HepG2 (cell line): ENCODE data around the gene BLOC1S4. TPM values are rescaled to one million over a fixed set of nuclear protein-coding genes. Genes with fewer than 3 reads are reported as not detected.

Experiments
- ATRX ChIP-seq: sonication (generic); formaldehyde crosslinking; IDR thresholded peaks from 2 replicates; pipeline ENCODE4 v1.4.0; 2020; ENCODE audit warnings: missing genetic modification reagents, borderline replicate concordance
- EP300 ChIP-seq, 3 experiments: sonication (generic) in 1 of 3; formaldehyde crosslinking in 1 of 3; IDR thresholded peaks; 2 replicates each; pipeline versions ENCODE4 v1.5.1 to v1.6.1; 2011 to 2020; ENCODE audit warnings: low read depth in 2 of 3, low read length in 2 of 3, borderline replicate concordance in 1 of 3, improper control_type of control experiment in 1 of 3, mild to moderate bottlenecking in 1 of 3, missing genetic modification reagents in 1 of 3, moderate library complexity in 1 of 3
- HOXA7 ChIP-seq: sonication (generic); formaldehyde crosslinking; IDR thresholded peaks from 2 replicates; pipeline ENCODE4 v1.8.1; 2022; ENCODE audit warnings: mild to moderate bottlenecking, missing genetic modification reagents, moderate library complexity
- MED8 ChIP-seq: sonication (generic); formaldehyde crosslinking; IDR thresholded peaks from 2 replicates; pipeline ENCODE4 v1.8.1; 2023; ENCODE audit warnings: mild to moderate bottlenecking, missing genetic modification reagents; ENCODE audit not compliant: insufficient replicate concordance
- ZNF556 ChIP-seq: sonication (generic); formaldehyde crosslinking; IDR thresholded peaks from 2 replicates; pipeline ENCODE4 v1.4.0; 2020; ENCODE audit warnings: mild to moderate bottlenecking, missing genetic modification reagents, borderline replicate concordance
- ZNF773 ChIP-seq: sonication (generic); formaldehyde crosslinking; IDR thresholded peaks from 2 replicates; pipeline ENCODE4 v1.4.0; 2020; ENCODE audit warnings: missing genetic modification reagents, borderline replicate concordance
- polyA plus RNA-seq, 8 experiments: library from polyadenylated mRNA; depleted of rRNA in 3 of 8; stranded (reverse) in 7 of 8; unstranded in 1 of 8; fragments of >200 nt; fragmentation: Illumina TruSeq in 4 of 8; extraction: Trizol in 4 of 8; gene quantifications; 2 replicates each; pipeline versions ENCODE4 v1.2.1 to v1.2.3, GENCODE V29; 2011 to 2016; ENCODE audit warnings: low read depth in 4 of 8, missing spikeins in 1 of 8, mixed read lengths in 1 of 8; ENCODE audit not compliant: insufficient read depth in 1 of 8
- total RNA-seq, 5 experiments: library from RNA; depleted of rRNA; stranded (reverse); fragments of >200 nt; fragmentation: Illumina TruSeq; extraction: Trizol; gene quantifications; 2 replicates each; pipeline ENCODE4 v1.2.3, GENCODE V29; 2016; ENCODE audit warnings: low read depth in 1 of 5
- TF ChIP-seq, protein P1 (sequence below): sonication (generic); formaldehyde crosslinking; IDR thresholded peaks from 2 replicates; pipeline ENCODE4 v1.5.1; 2020; ENCODE audit warnings: missing genetic modification reagents, mild to moderate bottlenecking, borderline replicate concordance
- TF ChIP-seq, protein P2 (sequence below): sonication (generic); formaldehyde crosslinking; IDR thresholded peaks from 2 replicates; pipeline ENCODE4 v1.8.0; 2022; ENCODE audit warnings: mild to moderate bottlenecking, missing genetic modification reagents, moderate library complexity
- TF ChIP-seq, protein P3 (sequence below): sonication (generic); formaldehyde crosslinking; IDR thresholded peaks from 2 replicates; pipeline ENCODE4 v1.4.0; 2020; ENCODE audit warnings: missing genetic modification reagents
- TF ChIP-seq, protein P4 (sequence below): sonication (generic); formaldehyde crosslinking; IDR thresholded peaks from 2 replicates; pipeline ENCODE4 v1.4.0; 2020; ENCODE audit warnings: missing genetic modification reagents
- TF ChIP-seq, protein P5 (sequence below): sonication (generic); formaldehyde crosslinking; IDR thresholded peaks from 2 replicates; pipeline ENCODE4 v1.4.0; 2020; ENCODE audit warnings: missing genetic modification reagents
- TF ChIP-seq, protein P6 (sequence below): IDR thresholded peaks from 2 replicates; pipeline ENCODE4 v1.6.1; 2016; ENCODE audit warnings: missing compliant biosample characterization, missing genetic modification reagents, borderline replicate concordance
- TF ChIP-seq, protein P7 (sequence below): sonication (generic); formaldehyde crosslinking; IDR thresholded peaks from 2 replicates; pipeline ENCODE4 v1.4.0; 2020; ENCODE audit warnings: missing genetic modification reagents; ENCODE audit errors: not compliant biosample characterization
- TF ChIP-seq, protein P8 (sequence below): sonication (generic); formaldehyde crosslinking; IDR thresholded peaks from 2 replicates; pipeline ENCODE4 v1.4.0; 2020; ENCODE audit warnings: missing genetic modification reagents

Gene BLOC1S4
- total and polyA plus RNA-seq, 2 of the 13 experiments (the other 11 are each of a cell fraction or from before 2014, with no cell fraction given) = 15.5 to 20.9 TPM

DNA sequence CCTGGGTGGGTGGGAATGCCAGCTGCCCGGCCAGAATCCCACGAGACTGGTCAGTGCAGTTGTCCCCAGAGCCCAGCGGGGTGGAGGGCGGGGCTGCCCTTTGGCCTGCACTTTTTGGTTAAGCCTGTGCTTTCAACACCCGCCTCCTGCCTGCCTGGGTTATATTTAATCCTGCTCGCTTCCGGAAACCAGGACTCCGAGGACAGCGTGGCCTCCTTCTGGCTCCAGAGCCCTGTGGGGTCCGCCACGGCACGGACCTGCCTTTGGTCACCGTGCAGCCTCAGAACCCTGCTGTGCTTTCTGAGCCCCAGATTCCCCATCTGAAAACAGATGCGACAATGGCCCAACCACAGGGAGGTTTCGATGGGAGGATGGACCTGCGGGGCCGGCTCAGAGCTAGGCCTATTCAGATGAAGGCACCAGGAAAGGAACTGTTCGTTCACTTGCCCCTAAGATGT is 37.2 kb downstream of the BLOC1S4 start (continued):
- TF ChIP-seq, protein P1, sequence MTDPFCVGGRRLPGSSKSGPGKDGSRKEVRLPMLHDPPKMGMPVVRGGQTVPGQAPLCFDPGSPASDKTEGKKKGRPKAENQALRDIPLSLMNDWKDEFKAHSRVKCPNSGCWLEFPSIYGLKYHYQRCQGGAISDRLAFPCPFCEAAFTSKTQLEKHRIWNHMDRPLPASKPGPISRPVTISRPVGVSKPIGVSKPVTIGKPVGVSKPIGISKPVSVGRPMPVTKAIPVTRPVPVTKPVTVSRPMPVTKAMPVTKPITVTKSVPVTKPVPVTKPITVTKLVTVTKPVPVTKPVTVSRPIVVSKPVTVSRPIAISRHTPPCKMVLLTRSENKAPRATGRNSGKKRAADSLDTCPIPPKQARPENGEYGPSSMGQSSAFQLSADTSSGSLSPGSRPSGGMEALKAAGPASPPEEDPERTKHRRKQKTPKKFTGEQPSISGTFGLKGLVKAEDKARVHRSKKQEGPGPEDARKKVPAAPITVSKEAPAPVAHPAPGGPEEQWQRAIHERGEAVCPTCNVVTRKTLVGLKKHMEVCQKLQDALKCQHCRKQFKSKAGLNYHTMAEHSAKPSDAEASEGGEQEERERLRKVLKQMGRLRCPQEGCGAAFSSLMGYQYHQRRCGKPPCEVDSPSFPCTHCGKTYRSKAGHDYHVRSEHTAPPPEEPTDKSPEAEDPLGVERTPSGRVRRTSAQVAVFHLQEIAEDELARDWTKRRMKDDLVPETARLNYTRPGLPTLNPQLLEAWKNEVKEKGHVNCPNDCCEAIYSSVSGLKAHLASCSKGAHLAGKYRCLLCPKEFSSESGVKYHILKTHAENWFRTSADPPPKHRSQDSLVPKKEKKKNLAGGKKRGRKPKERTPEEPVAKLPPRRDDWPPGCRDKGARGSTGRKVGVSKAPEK (CRISPR knock-in tag) = peak; percentile 79; the same call in 1 of the 2 replicates
- TF ChIP-seq EP300 (IDR thresholded peaks at IDR 0.05; ENCODE audit: low read depth in 2 of 2, low read length in 2 of 2) (peak in 1 of 2 experiments; percentile 70; a peak in 2 of 4 replicates), EP300 (CRISPR knock-in tag; IDR thresholded peaks at IDR 0.05; ENCODE audit: borderline replicate concordance) (peak; percentile 42; the same call in 1 of the 2 replicates), ATRX (no peak), ZNF773 (CRISPR knock-in tag) (no peak), MED8 (CRISPR knock-in tag) (peak; percentile 74), HOXA7 (no peak), ZNF556 (CRISPR knock-in tag) (peak; percentile 70; the same call in 1 of the 2 replicates)
- TF ChIP-seq, protein P2, sequence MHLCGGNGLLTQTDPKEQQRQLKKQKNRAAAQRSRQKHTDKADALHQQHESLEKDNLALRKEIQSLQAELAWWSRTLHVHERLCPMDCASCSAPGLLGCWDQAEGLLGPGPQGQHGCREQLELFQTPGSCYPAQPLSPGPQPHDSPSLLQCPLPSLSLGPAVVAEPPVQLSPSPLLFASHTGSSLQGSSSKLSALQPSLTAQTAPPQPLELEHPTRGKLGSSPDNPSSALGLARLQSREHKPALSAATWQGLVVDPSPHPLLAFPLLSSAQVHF = no peak
- TF ChIP-seq, protein P3, sequence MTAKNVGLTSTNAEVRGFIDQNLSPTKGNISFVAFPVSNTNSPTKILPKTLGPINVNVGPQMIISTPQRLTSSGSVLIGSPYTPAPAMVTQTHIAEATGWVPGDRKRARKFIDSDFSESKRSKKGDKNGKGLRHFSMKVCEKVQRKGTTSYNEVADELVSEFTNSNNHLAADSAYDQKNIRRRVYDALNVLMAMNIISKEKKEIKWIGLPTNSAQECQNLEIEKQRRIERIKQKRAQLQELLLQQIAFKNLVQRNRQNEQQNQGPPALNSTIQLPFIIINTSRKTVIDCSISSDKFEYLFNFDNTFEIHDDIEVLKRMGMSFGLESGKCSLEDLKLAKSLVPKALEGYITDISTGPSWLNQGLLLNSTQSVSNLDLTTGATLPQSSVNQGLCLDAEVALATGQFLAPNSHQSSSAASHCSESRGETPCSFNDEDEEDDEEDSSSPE = peak; percentile 33; the same call in 1 of the 2 replicates
- TF ChIP-seq, protein P4, sequence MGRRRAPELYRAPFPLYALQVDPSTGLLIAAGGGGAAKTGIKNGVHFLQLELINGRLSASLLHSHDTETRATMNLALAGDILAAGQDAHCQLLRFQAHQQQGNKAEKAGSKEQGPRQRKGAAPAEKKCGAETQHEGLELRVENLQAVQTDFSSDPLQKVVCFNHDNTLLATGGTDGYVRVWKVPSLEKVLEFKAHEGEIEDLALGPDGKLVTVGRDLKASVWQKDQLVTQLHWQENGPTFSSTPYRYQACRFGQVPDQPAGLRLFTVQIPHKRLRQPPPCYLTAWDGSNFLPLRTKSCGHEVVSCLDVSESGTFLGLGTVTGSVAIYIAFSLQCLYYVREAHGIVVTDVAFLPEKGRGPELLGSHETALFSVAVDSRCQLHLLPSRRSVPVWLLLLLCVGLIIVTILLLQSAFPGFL (CRISPR knock-in tag) = no peak
- TF ChIP-seq, protein P5, sequence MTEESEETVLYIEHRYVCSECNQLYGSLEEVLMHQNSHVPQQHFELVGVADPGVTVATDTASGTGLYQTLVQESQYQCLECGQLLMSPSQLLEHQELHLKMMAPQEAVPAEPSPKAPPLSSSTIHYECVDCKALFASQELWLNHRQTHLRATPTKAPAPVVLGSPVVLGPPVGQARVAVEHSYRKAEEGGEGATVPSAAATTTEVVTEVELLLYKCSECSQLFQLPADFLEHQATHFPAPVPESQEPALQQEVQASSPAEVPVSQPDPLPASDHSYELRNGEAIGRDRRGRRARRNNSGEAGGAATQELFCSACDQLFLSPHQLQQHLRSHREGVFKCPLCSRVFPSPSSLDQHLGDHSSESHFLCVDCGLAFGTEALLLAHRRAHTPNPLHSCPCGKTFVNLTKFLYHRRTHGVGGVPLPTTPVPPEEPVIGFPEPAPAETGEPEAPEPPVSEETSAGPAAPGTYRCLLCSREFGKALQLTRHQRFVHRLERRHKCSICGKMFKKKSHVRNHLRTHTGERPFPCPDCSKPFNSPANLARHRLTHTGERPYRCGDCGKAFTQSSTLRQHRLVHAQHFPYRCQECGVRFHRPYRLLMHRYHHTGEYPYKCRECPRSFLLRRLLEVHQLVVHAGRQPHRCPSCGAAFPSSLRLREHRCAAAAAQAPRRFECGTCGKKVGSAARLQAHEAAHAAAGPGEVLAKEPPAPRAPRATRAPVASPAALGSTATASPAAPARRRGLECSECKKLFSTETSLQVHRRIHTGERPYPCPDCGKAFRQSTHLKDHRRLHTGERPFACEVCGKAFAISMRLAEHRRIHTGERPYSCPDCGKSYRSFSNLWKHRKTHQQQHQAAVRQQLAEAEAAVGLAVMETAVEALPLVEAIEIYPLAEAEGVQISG (CRISPR knock-in tag) = peak; percentile 84
- TF ChIP-seq, protein P6, sequence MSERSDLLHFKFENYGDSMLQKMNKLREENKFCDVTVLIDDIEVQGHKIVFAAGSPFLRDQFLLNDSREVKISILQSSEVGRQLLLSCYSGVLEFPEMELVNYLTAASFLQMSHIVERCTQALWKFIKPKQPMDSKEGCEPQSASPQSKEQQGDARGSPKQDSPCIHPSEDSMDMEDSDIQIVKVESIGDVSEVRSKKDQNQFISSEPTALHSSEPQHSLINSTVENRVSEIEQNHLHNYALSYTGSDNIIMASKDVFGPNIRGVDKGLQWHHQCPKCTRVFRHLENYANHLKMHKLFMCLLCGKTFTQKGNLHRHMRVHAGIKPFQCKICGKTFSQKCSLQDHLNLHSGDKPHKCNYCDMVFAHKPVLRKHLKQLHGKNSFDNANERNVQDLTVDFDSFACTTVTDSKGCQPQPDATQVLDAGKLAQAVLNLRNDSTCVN (CRISPR knock-in tag) = no peak
- TF ChIP-seq, protein P7, sequence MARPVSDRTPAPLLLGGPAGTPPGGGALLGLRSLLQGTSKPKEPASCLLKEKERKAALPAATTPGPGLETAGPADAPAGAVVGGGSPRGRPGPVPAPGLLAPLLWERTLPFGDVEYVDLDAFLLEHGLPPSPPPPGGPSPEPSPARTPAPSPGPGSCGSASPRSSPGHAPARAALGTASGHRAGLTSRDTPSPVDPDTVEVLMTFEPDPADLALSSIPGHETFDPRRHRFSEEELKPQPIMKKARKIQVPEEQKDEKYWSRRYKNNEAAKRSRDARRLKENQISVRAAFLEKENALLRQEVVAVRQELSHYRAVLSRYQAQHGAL (CRISPR knock-in tag) = peak; percentile 72
- TF ChIP-seq, protein P8, sequence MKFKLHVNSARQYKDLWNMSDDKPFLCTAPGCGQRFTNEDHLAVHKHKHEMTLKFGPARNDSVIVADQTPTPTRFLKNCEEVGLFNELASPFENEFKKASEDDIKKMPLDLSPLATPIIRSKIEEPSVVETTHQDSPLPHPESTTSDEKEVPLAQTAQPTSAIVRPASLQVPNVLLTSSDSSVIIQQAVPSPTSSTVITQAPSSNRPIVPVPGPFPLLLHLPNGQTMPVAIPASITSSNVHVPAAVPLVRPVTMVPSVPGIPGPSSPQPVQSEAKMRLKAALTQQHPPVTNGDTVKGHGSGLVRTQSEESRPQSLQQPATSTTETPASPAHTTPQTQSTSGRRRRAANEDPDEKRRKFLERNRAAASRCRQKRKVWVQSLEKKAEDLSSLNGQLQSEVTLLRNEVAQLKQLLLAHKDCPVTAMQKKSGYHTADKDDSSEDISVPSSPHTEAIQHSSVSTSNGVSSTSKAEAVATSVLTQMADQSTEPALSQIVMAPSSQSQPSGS = 0 out of 2 replicates have a peak, but pooled peaks have one; percentile 15
